ENCODE results near the gene GSK3A.

The GSK3A gene

GRCh38 chr19:42233678-42234292 lies 8.6 kb downstream of the GSK3A start (continued):
- TF ChIP-seq TSHZ2 (CRISPR knock-in tag; IDR thresholded peaks at IDR 0.05) (no peak), OSR1 (CRISPR knock-in tag; IDR thresholded peaks at IDR 0.05) (no peak), ZFP3 (CRISPR knock-in tag; IDR thresholded peaks at IDR 0.05) (no peak)

- no peak for ATAC-seq
- TF ChIP-seq CSDC2 (CRISPR knock-in tag; IDR thresholded peaks at IDR 0.05) (no peak), PPARA (CRISPR knock-in tag; IDR thresholded peaks at IDR 0.05; ENCODE audit: borderline replicate concordance) (no peak), ISL1 (CRISPR knock-in tag; IDR thresholded peaks at IDR 0.05) (no peak), ZFP3 (CRISPR knock-in tag; IDR thresholded peaks at IDR 0.05) (no peak), TSHZ2 (CRISPR knock-in tag; IDR thresholded peaks at IDR 0.05) (no peak), ZNF8 (CRISPR knock-in tag; IDR thresholded peaks at IDR 0.05) (no peak), POU6F1 (CRISPR knock-in tag; IDR thresholded peaks at IDR 0.05; ENCODE audit: borderline replicate concordance, low read depth) (no peak)
Measured at GRCh38 chr19:42233106-42233505, 9.3 kb downstream of the GSK3A start.

- no peak for ATAC-seq
- TF ChIP-seq ARNTL (CRISPR knock-in tag; IDR thresholded peaks at IDR 0.05; ENCODE audit: borderline replicate concordance, low read depth): no peak
- no peak for TF ChIP-seq ZNF8 (CRISPR knock-in tag; IDR thresholded peaks at IDR 0.05)
- no peak for TF ChIP-seq ZFP30 (CRISPR knock-in tag; IDR thresholded peaks at IDR 0.05)
- TF ChIP-seq POU6F1 (CRISPR knock-in tag; IDR thresholded peaks at IDR 0.05; ENCODE audit: borderline replicate concordance, low read depth): no peak
- TF ChIP-seq TSHZ2 (CRISPR knock-in tag; IDR thresholded peaks at IDR 0.05): no peak
- TF ChIP-seq TOX (CRISPR knock-in tag; IDR thresholded peaks at IDR 0.05; ENCODE audit: borderline replicate concordance): no peak
- no peak for TF ChIP-seq CSDC2 (CRISPR knock-in tag; IDR thresholded peaks at IDR 0.05)
- no peak for TF ChIP-seq ZFP3 (CRISPR knock-in tag; IDR thresholded peaks at IDR 0.05)
- no peak for TF ChIP-seq OSR1 (CRISPR knock-in tag; IDR thresholded peaks at IDR 0.05)
- TF ChIP-seq PPARA (CRISPR knock-in tag; IDR thresholded peaks at IDR 0.05; ENCODE audit: borderline replicate concordance): no peak
Measured at GRCh38 chr19:42232435-42232834, 10.0 kb downstream of the GSK3A start.

- no peak for ATAC-seq
- TF ChIP-seq CSRNP3 (CRISPR knock-in tag; IDR thresholded peaks at IDR 0.05) (no peak), GLIS3 (CRISPR knock-in tag; IDR thresholded peaks at IDR 0.05) (no peak), BACH2 (CRISPR knock-in tag; IDR thresholded peaks at IDR 0.05; ENCODE audit: borderline replicate concordance) (no peak), POU6F1 (CRISPR knock-in tag; IDR thresholded peaks at IDR 0.05; ENCODE audit: borderline replicate concordance, low read depth) (no peak), TSHZ2 (CRISPR knock-in tag; IDR thresholded peaks at IDR 0.05) (no peak), ARNTL (CRISPR knock-in tag; IDR thresholded peaks at IDR 0.05; ENCODE audit: borderline replicate concordance, low read depth) (no peak)
Measured at GRCh38 chr19:42230571-42230970, 11.8 kb downstream of the GSK3A start.
